Measurements from ENCODE around the gene IMPG2. TPM values are rescaled to one million over a fixed set of nuclear protein-coding genes. Genes with fewer than 3 reads are reported as not detected.
A peak's percentile ranks its signal among the peaks of the same experiment; 100 is the strongest.

Gene IMPG2
- total RNA-seq, 1 donor from 2014 or later = 3.3 TPM

GRCh38 chr3:101244212-101244575 lies 76.2 kb downstream of the IMPG2 start:
- no peak for FAIRE-seq
- no peak for DNase-seq (ENCODE audit: low spot score in 2 of 2)

GRCh38 chr3:101243285-101244211 lies 76.8 kb downstream of the IMPG2 start:
- DNase-seq (ENCODE audit: low spot score in 2 of 2) (no peak), FAIRE-seq (no peak)

GRCh38 chr3:101240719-101241399 lies 79.5 kb downstream of the IMPG2 start:
- no peak for DNase-seq (ENCODE audit: low spot score in 2 of 2)
- no peak for FAIRE-seq

- FAIRE-seq (no peak), DNase-seq (ENCODE audit: low spot score in 2 of 2) (no peak)
Observed at GRCh38 chr3:101235048-101235447, 85.3 kb downstream of the IMPG2 start.

GRCh38 chr3:101230618-101231017 lies 89.8 kb downstream of the IMPG2 start:
- FAIRE-seq = no peak

GRCh38 chr3:101229681-101230080 lies 90.7 kb downstream of the IMPG2 start:
- DNase-seq (ENCODE audit: low spot score in 2 of 2) (peak in 1 of 2 donors; percentile 6), FAIRE-seq (no peak)

More at GRCh38 chr3:101230618-101231017, 89.8 kb downstream of the IMPG2 start:
- DNase-seq (ENCODE audit: low spot score in 2 of 2) = no peak

GRCh38 chr3:101228441-101228840 lies 91.9 kb downstream of the IMPG2 start:
- FAIRE-seq = no peak
- DNase-seq (ENCODE audit: low spot score in 2 of 2) = no peak

- no peak for DNase-seq (ENCODE audit: low spot score in 2 of 2)
- FAIRE-seq = no peak
Observed at GRCh38 chr3:101224739-101225138, 95.6 kb downstream of the IMPG2 start.

- DNase-seq (ENCODE audit: low spot score in 2 of 2) (no peak), FAIRE-seq (no peak)
Observed at GRCh38 chr3:101223016-101223415, 97.4 kb downstream of the IMPG2 start.

- no peak for FAIRE-seq
Observed at GRCh38 chr3:101219842-101220560, 100.4 kb downstream of the IMPG2 start.

GRCh38 chr3:101217472-101218245 lies 102.7 kb downstream of the IMPG2 start:
- FAIRE-seq = no peak

More at GRCh38 chr3:101219842-101220560, 100.4 kb downstream of the IMPG2 start:
- no peak for DNase-seq (ENCODE audit: low spot score in 2 of 2)

GRCh38 chr3:101216710-101217465 lies 103.5 kb downstream of the IMPG2 start:
- FAIRE-seq = no peak
- no peak for DNase-seq (ENCODE audit: low spot score in 2 of 2)

More at GRCh38 chr3:101217472-101218245, 102.7 kb downstream of the IMPG2 start:
- DNase-seq (ENCODE audit: low spot score in 2 of 2) = no peak

- FAIRE-seq = no peak
- DNase-seq (ENCODE audit: low spot score in 2 of 2) = no peak
Observed at GRCh38 chr3:101212730-101213129, 107.6 kb downstream of the IMPG2 start.

GRCh38 chr3:101204246-101204645 lies 116.1 kb downstream of the IMPG2 start:
- FAIRE-seq = no peak
- DNase-seq (ENCODE audit: low spot score in 2 of 2) = no peak

GRCh38 chr3:101203411-101203810 lies 117.0 kb downstream of the IMPG2 start:
- DNase-seq (ENCODE audit: low spot score in 2 of 2) = no peak
- FAIRE-seq = no peak

GRCh38 chr3:101202640-101203039 lies 117.7 kb downstream of the IMPG2 start:
- DNase-seq (ENCODE audit: low spot score in 2 of 2) (no peak), FAIRE-seq (no peak)

- no peak for FAIRE-seq
Observed at GRCh38 chr3:101200461-101200860, 119.9 kb downstream of the IMPG2 start.

GRCh38 chr3:101195951-101196713 lies 124.2 kb downstream of the IMPG2 start:
- peak in 1 of 2 donors; percentile 18 for DNase-seq (ENCODE audit: low spot score in 2 of 2)
- FAIRE-seq = no peak

More at GRCh38 chr3:101200461-101200860, 119.9 kb downstream of the IMPG2 start:
- no peak for DNase-seq (ENCODE audit: low spot score in 2 of 2)

- no peak for DNase-seq (ENCODE audit: low spot score in 2 of 2)
- no peak for FAIRE-seq
Observed at GRCh38 chr3:101194392-101194791, 126.0 kb downstream of the IMPG2 start.

Measured in frontal cortex (tissue), 4 donors.